GM19240 (cell line): ENCODE measurements around the gene RIC1.

Experiments
- DNase-seq: peaks from one replicate; pipeline ENCODE4 v3.0.0; 2011; ENCODE audit warnings: low spot score; ENCODE audit not compliant: insufficient read length

RIC1 gene

DNA sequence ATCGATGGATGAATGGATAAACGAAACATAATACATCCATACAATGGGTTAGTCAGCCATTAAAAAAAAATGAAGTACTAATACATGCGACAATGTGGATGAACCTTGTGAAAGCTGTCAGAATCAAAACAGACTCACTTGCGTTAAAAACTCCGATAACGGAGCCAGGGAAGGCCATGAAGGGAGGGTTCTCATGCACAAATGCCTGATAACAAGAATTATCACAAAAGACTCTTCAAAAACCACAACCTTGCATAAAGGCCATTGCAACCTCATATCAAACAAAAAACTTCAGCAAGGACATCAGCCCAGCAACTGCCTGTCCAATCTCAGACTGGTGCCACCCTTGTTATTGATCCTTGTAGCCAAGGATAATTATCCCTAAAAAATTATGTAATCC, 190.3 kb downstream of the RIC1 start:
- DNase-seq, result no peak

DNA sequence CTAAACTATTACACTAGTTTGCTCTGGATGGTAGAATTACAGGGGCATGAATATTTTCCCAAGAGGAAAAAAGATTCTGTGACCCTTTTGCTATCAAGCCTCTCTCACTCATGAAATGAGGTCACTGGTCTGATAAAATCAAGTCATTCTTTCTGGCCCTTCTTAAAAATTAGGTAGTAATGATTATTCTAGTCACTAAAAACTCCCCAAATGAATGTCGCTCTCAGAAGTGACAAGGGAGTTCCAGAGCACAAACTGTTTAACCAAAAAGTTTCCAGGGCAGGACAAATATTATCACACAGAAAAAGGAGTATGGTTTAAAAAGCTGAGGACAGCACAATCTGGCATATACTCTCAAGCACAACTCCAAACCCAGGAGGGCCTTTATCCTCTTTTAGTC, 191.5 kb downstream of the RIC1 start:
- DNase-seq, result no peak

DNA sequence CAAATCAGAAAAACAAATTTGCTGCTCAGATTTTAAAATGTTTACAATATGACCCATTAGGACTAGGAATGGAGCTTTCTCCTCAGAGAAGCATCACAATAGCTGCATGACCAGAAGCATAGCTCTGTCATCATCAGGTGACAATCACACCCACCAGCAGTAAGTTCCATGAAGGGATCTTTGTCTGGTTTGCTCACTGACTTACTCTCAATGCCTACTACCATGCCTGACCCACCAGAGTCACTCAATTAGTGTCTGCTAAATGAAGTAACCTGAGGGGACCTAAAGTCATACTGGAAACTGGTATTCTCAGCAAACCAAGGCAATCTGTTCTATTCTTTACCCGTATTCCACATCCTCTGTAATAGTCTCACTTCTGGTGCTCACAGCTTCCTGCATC, 196.3 kb downstream of the RIC1 start:
- no peak for DNase-seq
